Loucy (cell line): ENCODE results near the gene PDE6C.

Source experiments
- CTCF ChIP-seq: fragments of 200-600 bp; sonication (generic); conservative IDR thresholded peaks from 2 replicates; pipeline ENCODE4 v1.5.1; 2014; ENCODE audit warnings: mild to moderate bottlenecking, antibody characterized with exemption, low read length
- EZH2phosphoT487 ChIP-seq: fragments of 200-600 bp; IDR thresholded peaks from 2 replicates; pipeline ENCODE4 v1.6.1; 2018; ENCODE audit warnings: antibody characterized with exemption, mild to moderate bottlenecking, moderate library complexity, borderline replicate concordance

- TF ChIP-seq CTCF (no peak), EZH2phosphoT487 (no peak)
These were observed 9.3 kb upstream of the PDE6C start for GRCh38 chr10:93603023-93603422.
